Breast epithelium (tissue), 4 donors: ENCODE measurements around the gene ACP4. TPM values are rescaled to one million over a fixed set of nuclear protein-coding genes. Genes with fewer than 3 reads are reported as not detected.

Experiments used
- DNase-seq, 2 donors: peaks; one replicate each; pipeline ENCODE4 v3.0.0-alpha.2; 2019; ENCODE audit warnings: low spot score in 2 of 2
- H3K27ac ChIP-seq, 2 donors: fragments of 200-600 bp; sonication (generic) in 1 of 2; one replicate each; pipeline ENCODE4 v1.5.1; 2016 to 2019; ENCODE audit warnings: mild to moderate bottlenecking in 1 of 2
- H3K27me3 ChIP-seq, 2 donors: fragments of 200-600 bp; sonication (generic) in 1 of 2; one replicate each; pipeline versions ENCODE4 v1.5.1 to v1.6.0; 2017 to 2019; ENCODE audit warnings: control low read depth in 1 of 2, mild to moderate bottlenecking in 1 of 2
- H3K36me3 ChIP-seq: fragments of 200-600 bp; one replicate; pipeline ENCODE4 v1.5.1; 2019
- H3K4me1 ChIP-seq, 2 donors: fragments of 200-600 bp; sonication (generic); one replicate each; pipeline ENCODE4 v1.5.1; 2016 to 2019; ENCODE audit warnings: control low read depth in 1 of 2
- H3K4me3 ChIP-seq, 3 donors: fragments of 200-600 bp; sonication (generic); 1 replicate in 2 of 3; 2 replicates in 1 of 3; pipeline ENCODE4 v1.5.1; 2016 to 2019; ENCODE audit warnings: mild to moderate bottlenecking in 3 of 3, moderate library complexity in 2 of 3
- H3K9me3 ChIP-seq, 2 donors: fragments of 200-600 bp; sonication (generic) in 1 of 2; one replicate each; pipeline ENCODE4 v1.5.1; 2016 to 2019; ENCODE audit warnings: control low read depth in 1 of 2
- POLR2A ChIP-seq: fragments of 450-650 bp; IDR thresholded peaks from one replicate; pipeline ENCODE4 v1.6.1; 2016; ENCODE audit warnings: antibody characterized with exemption, mild to moderate bottlenecking, moderate library complexity
- POLR2AphosphoS5 ChIP-seq, 3 donors: sonication (generic); formaldehyde crosslinking; IDR thresholded peaks; one replicate each; pipeline ENCODE4 v1.6.1; 2017; ENCODE audit warnings: antibody characterized with exemption in 3 of 3
- intact Hi-C: fragments of 100-400 bp; cut with DNase I; formaldehyde crosslinking; loops from one replicate; pipeline ENCODE4 v1.15.1; 2023; ENCODE audit warnings: low total_unique reads
- total RNA-seq, 3 donors: library from RNA; depleted of rRNA; stranded (reverse); fragments of >200 nt; gene quantifications; one replicate each; pipeline ENCODE4 v1.1.0, GENCODE V29; 2016
- TF ChIP-seq, protein P1 (sequence below), 3 donors: fragments of 450-650 bp; IDR thresholded peaks; one replicate each; pipeline ENCODE4 v1.5.1; 2016 to 2017; ENCODE audit warnings: antibody characterized with exemption in 3 of 3, mild to moderate bottlenecking in 3 of 3, moderate library complexity in 3 of 3

Gene ACP4
- total RNA-seq, 3 donors from 2014 or later, result not detected

DNA sequence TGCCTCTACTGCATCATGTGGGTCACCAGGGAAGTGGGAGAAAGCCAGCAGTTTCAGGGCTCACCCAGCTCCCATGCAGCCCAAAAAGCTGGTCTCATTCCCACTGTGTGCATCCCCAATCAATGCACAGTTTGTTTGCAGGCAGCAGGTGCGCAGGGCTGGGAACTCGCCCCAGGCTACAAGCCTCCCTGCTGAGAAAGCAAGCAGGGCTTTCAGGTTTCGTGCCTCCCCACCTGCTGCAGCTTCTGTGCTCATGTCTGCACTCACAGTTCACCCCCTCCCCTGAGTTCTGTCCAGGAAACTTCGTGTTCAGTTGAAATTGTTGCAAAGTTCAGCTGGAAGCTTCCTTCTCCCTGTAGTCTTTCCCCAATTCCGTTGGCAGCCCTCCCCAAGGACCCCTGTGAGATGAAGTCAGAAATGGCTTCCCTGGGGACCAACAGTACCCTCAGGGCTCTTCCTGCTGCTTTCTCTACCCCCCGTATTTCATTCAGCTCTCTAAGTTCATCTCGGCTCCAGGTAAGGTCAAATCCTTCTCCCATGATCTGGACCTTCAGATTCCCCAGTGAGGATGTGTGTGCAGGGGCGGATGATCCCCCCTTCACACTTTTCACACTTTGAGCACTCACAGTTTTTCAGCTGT is 54.2 kb downstream of the ACP4 start:
- no peaks in the 10 kb centered on the region for H3K4me1 ChIP-seq
- H3K27ac ChIP-seq, result no peak overlapping the region
- TF ChIP-seq, protein P1, sequence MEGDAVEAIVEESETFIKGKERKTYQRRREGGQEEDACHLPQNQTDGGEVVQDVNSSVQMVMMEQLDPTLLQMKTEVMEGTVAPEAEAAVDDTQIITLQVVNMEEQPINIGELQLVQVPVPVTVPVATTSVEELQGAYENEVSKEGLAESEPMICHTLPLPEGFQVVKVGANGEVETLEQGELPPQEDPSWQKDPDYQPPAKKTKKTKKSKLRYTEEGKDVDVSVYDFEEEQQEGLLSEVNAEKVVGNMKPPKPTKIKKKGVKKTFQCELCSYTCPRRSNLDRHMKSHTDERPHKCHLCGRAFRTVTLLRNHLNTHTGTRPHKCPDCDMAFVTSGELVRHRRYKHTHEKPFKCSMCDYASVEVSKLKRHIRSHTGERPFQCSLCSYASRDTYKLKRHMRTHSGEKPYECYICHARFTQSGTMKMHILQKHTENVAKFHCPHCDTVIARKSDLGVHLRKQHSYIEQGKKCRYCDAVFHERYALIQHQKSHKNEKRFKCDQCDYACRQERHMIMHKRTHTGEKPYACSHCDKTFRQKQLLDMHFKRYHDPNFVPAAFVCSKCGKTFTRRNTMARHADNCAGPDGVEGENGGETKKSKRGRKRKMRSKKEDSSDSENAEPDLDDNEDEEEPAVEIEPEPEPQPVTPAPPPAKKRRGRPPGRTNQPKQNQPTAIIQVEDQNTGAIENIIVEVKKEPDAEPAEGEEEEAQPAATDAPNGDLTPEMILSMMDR (IDR thresholded peaks at IDR 0.05), result no peak
- TF ChIP-seq POLR2A (no peak), POLR2AphosphoS5 (IDR thresholded peaks at IDR 0.05) (no peak)
- H3K4me3 ChIP-seq, result no peak overlapping the region
- peaks cover 7 to 26% of the 10 kb centered on the region in 2 donors for H3K9me3 ChIP-seq
- DNase-seq, result no peak
- intact Hi-C loops, result no loop called here
- H3K36me3 ChIP-seq, result no peaks in the 10 kb centered on the region
- H3K27me3 ChIP-seq, result no peaks in the 10 kb centered on the region

Other genes with a start within 250 kb of the ACP4 start
- gene LRRC4B, start 222.0 kb upstream of the ACP4 start, total RNA-seq, result 1 to 10 TPM in 2 of 3 donors, under 1 TPM in 1; 0.16 to 1.3 (median 1.2) TPM
- gene SYT3, start 150.5 kb upstream of the ACP4 start, total RNA-seq, result 1 to 10 TPM in 1 of 3 donors, under 1 TPM in 1, not detected in 1; 0.33 to 1.3 TPM
- not detected for gene C19orf81, start 141.0 kb upstream of the ACP4 start, total RNA-seq
- gene SHANK1, start 70.6 kb upstream of the ACP4 start, total RNA-seq, result under 1 TPM in 2 of 3 donors, not detected in 1; 0.59 to 0.98 TPM
- gene CLEC11A, start 67.1 kb upstream of the ACP4 start, total RNA-seq, result 10 to 100 TPM; 16.4 to 24.3 (median 20.6) TPM
- gene GPR32, start 20.0 kb upstream of the ACP4 start, total RNA-seq, result not detected
- under 1 TPM in 2 of 3 donors, not detected in 1; 0.33 to 0.44 TPM for gene KLK1, start 33.4 kb downstream of the ACP4 start, total RNA-seq
- not detected for gene KLK15, start 43.2 kb downstream of the ACP4 start, total RNA-seq
- gene KLK3, start 64.5 kb downstream of the ACP4 start, total RNA-seq, result 10 to 100 TPM in 1 of 3 donors, under 1 TPM in 1, not detected in 1; 0.32 to 45.2 TPM
- gene KLK2, start 83.0 kb downstream of the ACP4 start, total RNA-seq, result 10 to 100 TPM in 1 of 3 donors, under 1 TPM in 2; 0.44 to 14.7 (median 0.48) TPM
- gene KLK4, start 121.0 kb downstream of the ACP4 start, total RNA-seq, result not detected
- 100 to 1,000 TPM in 1 of 3 donors, 10 to 100 TPM in 1, not detected in 1; 16.1 to 182 TPM for gene KLK5, start 162.6 kb downstream of the ACP4 start, total RNA-seq
- gene KLK6, start 179.2 kb downstream of the ACP4 start, total RNA-seq, result 10 to 100 TPM in 1 of 3 donors, under 1 TPM in 1, not detected in 1; 0.98 to 14.8 TPM
- 100 to 1,000 TPM in 1 of 3 donors, 1 to 10 TPM in 1, not detected in 1; 7.5 to 103 TPM for gene KLK7, start 193.5 kb downstream of the ACP4 start, total RNA-seq
- gene KLK8, start 211.2 kb downstream of the ACP4 start, total RNA-seq, result 10 to 100 TPM in 2 of 3 donors, not detected in 1; 13.4 to 46.2 TPM
- gene KLK10, start 229.3 kb downstream of the ACP4 start, total RNA-seq, result 10 to 100 TPM in 1 of 3 donors, 1 to 10 TPM in 1, not detected in 1; 3.3 to 13.9 TPM
- 10 to 100 TPM in 1 of 3 donors, 1 to 10 TPM in 1, not detected in 1; 5.6 to 21.1 TPM for gene KLK11, start 236.2 kb downstream of the ACP4 start, total RNA-seq
- gene KLK12, start 244.6 kb downstream of the ACP4 start, total RNA-seq, result not detected